ENCODE data around the gene CCNJL.

CCNJL gene, protein sequence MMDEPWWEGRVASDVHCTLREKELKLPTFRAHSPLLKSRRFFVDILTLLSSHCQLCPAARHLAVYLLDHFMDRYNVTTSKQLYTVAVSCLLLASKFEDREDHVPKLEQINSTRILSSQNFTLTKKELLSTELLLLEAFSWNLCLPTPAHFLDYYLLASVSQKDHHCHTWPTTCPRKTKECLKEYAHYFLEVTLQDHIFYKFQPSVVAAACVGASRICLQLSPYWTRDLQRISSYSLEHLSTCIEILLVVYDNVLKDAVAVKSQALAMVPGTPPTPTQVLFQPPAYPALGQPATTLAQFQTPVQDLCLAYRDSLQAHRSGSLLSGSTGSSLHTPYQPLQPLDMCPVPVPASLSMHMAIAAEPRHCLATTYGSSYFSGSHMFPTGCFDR

DNA sequence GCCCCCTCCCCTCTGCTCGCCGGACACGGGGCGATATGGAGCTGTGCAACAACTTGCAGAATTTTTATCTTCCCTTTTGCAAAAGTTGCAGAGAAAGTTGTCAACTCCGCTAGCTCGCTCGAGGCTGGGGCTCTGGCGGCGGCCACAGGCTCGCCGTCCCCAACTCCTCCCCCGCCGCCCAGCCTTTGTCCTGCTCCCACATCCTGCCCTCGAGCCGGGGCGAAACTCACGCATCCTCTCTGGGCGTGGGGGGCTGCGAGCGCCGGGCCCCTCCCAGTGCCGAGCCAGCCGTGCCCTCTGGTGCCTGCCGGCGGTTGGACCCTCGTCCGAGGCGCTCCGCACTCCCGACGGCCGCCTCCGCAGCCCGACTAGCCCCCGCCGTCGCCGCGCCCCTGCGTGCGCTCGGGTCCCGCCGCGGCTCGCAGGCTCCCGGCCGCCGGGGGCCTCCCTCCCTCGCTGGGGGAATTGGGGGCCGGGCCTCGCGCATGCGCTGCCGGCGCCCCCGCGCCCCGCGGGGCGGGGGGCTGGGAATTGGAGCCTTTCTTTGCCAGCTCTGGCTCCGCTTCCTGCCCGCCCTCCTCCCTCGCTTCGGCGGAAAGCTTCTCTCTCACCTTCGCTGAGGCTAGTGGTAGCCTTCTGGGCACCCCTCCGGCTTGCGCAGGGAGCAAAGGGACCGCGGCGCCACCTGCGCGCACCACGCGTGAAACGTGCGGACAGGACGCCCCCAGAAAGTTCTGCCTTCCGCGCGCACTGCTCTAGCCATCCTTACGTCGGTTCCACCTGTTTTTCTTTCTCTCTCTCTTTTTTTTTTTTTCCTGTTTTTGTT is at the start of gene CCNJL:
Gene CCNJL (minus strand): TSS at position 431 of the 826 bp plus-strand sequence. CDS start 641 bp downstream, outside the sequence.
- in situ Hi-C loops (cut with MboI; ENCODE audit: low sequenced_read_pairs), result no loop called here

DNA sequence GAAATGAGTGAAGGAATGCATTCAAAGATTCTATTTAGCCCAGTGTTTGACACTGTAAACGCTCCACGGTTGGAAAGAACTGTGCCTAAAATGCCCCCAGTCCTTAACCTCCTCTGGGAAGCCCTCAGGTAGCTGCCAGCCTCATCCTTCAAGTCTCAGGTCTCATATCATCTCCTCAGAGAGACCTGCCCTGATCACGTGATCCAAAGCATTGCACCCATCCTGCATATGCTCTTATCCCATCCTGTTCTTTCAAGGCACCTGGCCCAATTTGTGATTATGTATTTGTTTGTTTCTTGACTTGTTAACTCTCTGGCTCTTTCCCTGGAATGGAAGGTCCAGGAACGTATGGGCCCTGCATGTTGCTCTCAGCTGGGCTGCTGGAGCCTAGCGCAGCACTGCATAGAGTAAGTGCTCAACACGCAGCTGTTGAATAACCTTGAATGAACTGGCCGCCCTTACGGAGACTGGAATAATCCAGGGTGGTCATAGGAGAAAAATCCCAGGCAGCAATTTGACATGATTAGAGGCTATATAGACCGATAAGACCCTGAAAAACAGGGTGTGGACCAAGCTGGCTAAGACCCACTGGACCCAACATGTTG is 49.4 kb upstream of the CCNJL start:
- in situ Hi-C loops (cut with MboI; ENCODE audit: low sequenced_read_pairs), result no loop called here

DNA sequence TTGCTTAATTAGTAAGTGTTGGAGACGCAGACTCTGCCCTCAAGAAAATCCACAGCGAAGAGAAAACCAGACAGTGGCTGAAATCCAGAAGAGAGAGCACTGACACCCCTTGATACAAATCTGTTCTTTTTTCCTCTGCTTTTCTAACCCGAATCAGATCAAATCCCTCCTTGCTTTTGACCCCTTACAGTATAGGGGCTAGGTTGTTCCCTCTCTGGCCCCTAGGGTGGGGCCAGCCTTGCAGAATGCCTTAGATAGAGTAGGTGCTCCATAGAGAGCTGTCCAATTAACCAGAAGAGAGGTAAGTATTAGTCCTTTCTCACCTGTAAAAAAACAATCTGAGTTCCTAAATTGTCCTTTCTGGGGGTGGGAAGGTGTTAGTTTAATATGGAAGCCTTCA is 47.9 kb upstream of the CCNJL start:
- in situ Hi-C loops (cut with MboI; ENCODE audit: low sequenced_read_pairs), result no loop called here

DNA sequence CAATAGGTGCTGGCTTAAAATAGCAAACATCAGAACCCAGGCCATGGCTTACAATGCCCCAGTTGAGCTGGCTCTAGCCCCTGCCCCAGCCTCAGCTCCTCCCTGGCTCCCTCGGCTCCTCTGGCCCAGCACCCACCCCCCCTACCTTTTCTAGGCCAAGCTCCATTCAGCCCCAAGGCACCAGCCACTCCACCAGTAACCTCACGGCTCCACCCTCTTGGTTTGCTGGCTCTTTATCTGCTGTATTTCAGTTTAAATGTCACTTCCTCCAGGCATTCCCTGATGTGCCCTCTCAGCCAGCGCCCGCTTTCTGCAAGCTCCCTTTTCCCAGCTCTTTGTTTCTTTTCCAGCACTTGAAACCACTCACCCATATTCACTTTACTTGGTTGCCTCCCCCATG is 47.5 kb upstream of the CCNJL start:
- in situ Hi-C loops (cut with MboI; ENCODE audit: low sequenced_read_pairs), result no loop called here

DNA sequence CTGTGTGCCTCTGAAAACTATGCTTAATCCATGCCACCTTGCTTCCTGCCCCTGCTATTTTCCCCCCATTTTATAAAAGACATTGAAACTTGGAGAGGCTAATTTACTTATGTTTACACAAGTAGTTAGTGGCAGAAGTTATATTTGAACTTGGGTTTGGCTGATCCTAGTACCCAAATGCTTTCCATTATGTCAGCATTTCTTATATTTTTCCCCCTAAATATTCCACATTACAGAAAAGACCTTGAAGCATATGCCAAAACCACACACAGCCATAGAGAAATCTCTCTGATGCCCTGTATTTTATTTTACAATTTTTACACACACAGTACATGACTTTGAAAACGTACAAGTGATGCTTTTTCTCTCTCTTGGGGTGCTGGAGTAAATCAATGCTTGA is 46.9 kb upstream of the CCNJL start:
- in situ Hi-C loops (cut with MboI; ENCODE audit: low sequenced_read_pairs), result no loop called here

DNA sequence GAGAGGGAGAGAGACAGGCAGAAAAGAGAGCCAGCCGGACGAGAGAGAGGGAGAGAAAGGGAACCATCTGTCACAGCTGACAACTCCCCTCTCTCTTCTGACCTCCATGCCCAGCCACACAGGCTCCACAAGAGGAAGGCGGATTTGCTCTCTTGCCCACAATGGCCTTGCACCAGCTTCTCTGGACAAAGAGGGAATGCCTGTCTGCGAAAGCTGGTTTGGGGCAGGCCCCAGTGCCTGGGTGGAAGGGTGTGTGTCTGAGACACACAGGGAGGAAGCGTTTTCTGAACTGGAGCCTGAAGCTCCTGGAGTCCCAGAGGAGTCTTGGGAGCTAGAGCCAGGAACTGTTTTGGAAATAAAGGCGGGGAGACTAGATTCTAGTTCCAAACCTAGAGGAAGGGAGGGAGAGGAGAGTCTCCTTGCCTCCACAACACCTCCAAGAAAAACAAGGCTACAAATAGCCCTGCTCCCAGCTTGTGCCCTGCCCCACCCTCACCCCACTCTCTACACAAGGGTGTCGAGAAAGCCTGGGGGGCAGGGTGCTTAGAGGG is 45.6 kb upstream of the CCNJL start:
- in situ Hi-C loops (cut with MboI; ENCODE audit: low sequenced_read_pairs), result no loop called here

DNA sequence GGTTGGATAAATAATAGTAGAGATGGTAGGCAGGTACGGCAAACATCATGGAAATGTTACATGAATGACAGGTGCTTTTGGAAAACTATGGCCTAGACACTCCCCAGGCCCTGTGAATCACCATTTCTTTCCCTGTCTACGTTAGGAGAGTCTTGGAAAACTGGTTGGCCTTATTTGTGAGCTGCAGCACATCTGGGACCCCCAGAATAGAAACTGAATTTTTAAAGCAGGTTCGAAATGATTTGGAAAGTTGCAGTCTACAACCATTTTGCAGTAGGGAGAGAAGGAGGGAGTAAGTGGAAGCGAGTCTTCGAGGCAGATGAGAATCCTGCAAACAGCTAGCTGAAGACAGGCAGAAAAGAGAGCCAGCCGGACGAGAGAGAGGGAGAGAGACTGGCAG is 45.0 kb upstream of the CCNJL start:
- in situ Hi-C loops (cut with MboI; ENCODE audit: low sequenced_read_pairs), result no loop called here

DNA sequence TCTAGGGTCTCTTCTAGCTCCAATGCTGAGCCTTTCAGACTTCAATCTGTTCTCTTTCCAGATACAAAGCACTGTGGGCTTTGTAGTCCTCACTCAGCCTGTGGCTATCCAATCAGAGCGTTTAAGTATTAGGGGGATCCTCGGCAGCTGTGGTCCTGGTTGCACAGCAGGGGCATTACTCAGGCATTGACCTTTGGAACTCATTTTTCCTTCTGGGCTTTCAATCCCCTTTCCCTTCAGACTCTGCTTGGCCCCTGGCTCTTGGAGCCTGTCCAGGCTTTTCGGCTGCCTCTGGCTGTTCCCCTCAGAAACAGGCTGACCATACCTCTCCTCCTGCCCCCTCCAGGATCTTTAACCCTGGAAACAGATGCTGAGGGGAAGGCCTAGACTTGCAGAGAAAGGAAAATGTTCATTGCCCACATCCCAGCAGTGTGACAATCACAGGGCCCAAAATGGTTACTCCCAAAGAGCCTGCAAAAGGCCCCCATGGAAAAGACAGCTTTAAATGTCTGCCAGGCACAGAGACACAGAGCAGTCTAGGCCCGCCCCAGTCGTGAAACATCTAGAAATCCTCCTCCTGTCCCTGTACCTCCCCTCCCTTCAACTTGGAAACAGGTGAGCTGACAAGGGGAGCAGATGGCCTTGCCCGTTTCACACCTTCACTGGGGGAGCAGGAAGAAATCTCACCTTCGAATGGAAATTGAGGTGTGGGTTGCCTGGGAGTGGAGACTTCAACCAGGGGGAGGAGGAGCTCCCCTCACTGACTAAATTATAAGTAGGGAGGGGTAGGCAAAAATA is 44.4 kb upstream of the CCNJL start:
- in situ Hi-C loops (cut with MboI; ENCODE audit: low sequenced_read_pairs), result no loop called here

DNA sequence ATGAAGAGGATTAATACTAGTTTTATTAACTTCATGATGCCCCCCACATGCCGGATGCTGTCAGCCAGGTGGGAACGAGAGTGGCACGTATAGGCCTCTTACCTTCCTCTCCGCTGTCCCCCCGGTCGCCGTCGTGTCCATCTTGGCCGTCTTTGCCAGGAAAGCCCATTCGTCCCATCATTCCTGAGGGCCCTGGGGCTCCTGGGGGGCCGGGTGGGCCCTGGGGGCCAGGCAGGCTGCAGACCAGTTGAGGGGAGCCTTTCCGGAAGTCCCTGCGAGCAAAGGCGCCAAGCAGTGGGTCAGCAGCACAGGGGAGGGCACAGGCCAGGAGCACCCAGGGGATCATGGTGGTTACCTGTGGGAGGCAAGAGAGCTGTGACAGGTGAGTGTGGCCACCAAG is 42.3 kb upstream of the CCNJL start:
- in situ Hi-C loops (cut with MboI; ENCODE audit: low sequenced_read_pairs), result no loop called here

DNA sequence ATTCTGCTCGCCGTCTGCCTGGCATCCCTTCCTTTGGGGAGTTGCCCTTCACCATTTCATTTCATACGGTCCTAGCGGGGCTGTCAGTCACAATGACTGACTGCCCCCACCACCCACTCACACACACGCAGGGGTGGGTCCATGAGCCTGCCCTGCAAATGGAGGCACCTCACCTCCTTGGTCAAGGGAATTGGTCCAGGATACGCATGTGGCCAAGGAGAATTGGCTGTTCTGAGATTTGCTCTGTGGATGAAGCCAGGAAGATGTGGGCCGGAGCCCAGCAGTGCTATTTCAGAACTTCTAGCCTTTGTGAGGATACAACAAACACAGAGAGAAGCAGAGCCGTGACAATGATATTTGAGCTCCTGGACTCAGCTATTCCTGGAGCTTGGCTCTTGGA is 41.0 kb upstream of the CCNJL start:
- in situ Hi-C loops (cut with MboI; ENCODE audit: low sequenced_read_pairs), result no loop called here

DNA sequence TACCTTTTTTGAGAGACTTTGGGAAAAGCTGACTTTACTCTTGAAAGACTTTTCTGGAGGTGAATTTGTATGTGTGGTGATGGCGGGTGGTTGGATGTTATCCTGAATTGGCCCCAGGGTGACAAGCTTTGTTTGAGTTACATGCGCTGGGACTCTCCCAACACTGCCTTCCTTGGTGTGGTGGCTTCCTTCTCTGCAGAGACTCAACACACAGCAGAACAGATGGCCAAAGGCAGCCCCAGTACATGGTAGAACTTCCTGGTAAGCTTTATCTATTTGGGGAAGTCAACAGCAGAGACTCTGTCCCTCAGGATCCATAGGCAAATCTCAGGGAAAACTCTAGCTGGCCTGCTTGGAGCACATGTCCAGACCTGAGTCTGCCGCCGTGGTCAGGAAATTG is 39.9 kb upstream of the CCNJL start:
- in situ Hi-C loops (cut with MboI; ENCODE audit: low sequenced_read_pairs), result no loop called here

DNA sequence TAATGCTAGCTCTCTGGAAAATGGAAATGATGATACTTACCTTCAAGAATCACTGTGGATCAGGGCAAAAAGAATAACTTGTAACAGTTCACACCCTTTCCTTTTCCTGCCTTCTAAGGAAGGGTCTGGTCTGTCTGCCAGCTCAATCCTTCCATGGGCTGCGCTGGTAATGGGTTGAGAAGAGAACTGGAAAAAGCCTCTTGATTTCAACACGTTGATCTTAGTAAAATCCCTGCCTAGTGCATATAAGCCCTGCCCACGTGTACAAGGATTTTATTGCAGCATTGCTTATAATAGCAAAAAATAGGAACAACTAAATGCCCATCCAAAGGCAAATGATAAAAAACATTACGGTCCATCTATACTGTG is 37.6 kb upstream of the CCNJL start:
- in situ Hi-C loops (cut with MboI; ENCODE audit: low sequenced_read_pairs), result loop anchor here (10.0 kb wide), 1 partner anchor 335 kb away; no protein-coding TSS in a partner anchor

DNA sequence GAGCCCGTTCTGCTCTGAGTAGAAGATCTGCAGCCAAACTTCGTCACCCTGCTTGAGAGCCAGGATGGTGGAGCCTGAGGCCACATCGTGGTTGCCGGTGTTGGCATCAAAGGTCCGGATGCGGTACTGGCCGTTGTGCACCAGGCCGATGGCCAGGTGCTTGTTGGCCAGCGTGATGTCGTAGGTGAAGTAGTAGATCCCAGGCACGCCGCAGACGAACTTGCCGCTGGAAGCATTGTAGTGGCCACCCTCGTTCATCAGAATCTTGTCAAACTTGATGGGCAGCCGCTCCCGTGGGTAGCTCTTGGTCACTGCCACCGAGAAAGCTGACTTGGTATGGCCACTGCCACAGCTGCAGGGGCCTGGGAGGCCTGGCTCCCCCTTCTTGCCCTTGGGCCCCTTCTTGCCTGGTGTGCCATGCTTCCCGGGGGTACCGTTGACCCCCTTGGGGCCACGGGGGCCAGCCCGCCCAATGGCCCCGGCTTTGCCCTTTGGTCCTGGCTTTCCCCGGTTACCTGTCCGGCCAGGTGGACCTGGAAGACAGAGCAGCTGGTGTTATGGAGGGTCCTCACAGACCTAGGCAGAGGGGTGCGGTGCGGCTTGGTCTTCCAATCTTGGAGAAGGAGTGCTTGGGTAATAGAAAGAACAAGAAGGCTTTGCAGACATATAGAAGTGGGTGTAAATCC is 37.0 kb upstream of the CCNJL start:
- in situ Hi-C loops (cut with MboI; ENCODE audit: low sequenced_read_pairs), result loop anchor here (10.0 kb wide), 1 partner anchor 335 kb away; no protein-coding TSS in a partner anchor

DNA sequence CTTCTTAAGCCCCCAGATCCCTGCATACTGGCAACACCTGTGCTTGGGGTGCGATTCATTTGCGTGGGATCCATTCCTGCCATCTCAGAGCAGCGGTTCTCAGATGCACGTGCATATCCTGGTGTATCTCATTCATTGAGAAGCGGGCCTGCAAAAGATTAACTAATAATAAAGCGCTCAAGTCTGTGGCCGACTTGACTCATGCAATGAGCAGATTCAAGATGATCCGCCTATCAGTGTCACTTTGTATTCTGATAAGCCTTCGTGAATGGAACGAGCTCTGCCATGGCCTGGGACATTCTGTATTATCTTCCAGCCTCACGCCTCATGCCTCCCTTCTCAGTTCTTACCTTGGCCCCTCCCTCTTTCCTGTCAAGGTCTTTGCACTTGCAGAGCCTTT is 35.7 kb upstream of the CCNJL start:
- in situ Hi-C loops (cut with MboI; ENCODE audit: low sequenced_read_pairs), result loop anchor here (10.0 kb wide), 1 partner anchor 333 kb away; no protein-coding TSS in a partner anchor

DNA sequence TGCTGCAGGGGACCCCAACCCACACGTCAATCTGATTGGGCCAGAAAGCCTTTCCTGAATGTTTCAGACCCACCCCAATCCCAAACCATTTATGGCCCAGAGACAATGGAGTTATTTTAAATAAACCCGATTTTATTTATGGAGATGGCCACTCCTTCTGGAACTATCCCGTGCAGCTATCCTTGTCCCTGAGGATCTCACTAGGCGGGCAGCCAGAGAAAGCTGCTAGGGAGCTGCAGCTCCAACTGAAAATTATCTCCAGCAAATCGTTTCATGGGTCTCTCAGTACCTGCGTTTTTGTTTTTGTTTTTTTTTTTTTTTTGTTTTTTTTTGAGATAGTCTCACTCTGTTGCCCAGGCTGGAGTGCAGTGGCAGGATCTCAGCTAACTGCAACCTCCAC is 35.1 kb upstream of the CCNJL start:
- in situ Hi-C loops (cut with MboI; ENCODE audit: low sequenced_read_pairs), result loop anchor here (10.0 kb wide), 1 partner anchor 333 kb away; no protein-coding TSS in a partner anchor

DNA sequence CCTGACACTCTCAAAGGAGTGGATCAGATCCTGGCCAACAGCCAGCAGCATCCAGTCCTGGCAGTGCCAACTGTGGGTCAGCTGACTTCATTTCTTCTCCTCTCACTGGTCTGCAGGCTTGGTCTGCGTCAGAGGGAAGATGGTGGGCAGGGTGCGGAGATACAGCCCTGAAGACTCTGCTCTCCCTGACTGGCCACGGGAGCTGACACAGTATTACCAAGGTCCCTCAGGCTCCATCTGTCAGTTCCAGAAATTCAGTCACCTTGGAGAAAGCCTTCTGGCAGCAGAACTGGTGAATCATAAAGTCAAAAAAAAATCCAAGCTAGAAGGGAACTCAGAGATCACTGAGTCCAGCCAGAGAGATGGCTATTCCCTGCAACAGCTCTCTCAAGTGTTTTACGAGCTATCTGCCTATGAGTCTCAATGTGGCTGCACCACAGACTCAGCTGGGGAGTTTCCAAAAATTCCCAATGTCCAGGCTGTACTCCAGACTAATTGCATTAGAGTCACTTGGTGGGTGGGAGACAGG is 30.1 kb upstream of the CCNJL start:
- in situ Hi-C loops (cut with MboI; ENCODE audit: low sequenced_read_pairs), result loop anchor here (10.0 kb wide), 1 partner anchor 328 kb away; no protein-coding TSS in a partner anchor

DNA sequence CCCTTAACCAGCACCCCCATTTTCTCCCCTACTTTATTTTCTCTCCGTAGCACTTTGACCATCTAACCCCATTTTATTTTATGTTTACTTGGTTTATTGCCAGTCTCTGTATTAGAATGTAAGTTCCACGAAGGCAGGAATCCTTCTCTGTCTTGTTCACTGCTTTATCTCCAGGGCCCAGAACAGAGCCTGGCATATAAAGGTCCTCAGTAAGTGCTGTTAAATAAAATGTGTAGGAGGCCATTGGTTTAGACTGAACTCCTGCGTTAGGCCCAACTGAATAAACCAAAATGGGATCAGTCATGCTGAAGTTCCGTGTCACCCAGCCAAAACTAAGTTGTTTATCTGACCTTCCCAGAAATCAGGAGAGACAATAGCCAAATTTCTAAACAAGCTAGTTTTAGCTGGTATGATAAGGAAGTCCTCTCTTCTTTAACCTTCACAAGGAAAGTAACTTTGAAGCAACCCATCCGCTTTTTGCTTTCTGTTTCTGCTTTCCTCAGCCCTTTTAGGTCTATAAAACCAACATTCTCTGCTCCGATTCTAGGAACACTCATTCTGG is 29.0 kb upstream of the CCNJL start:
- in situ Hi-C loops (cut with MboI; ENCODE audit: low sequenced_read_pairs), result loop anchor here (10.0 kb wide), 1 partner anchor 327 kb away; no protein-coding TSS in a partner anchor

DNA sequence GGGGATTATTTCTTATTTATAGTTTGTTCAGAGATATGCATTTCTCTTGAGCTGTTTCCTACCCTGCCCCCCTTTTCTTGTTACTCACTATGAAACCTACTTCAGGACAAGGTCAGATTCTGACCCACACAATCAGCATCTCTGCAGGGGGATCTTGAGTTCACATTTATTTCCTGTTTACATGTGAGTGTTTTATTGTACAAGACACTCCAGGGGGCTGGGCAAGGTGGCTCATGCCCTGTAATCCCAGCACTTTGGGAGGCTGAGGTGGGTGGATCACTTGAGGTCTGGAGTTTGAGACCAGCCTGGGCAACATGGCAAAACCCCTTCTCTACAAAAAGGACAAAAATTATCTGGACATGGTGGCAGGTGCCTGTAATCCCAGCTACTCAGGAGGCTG is 28.1 kb upstream of the CCNJL start:
- in situ Hi-C loops (cut with MboI; ENCODE audit: low sequenced_read_pairs), result loop anchor here (10.0 kb wide), 1 partner anchor 326 kb away; no protein-coding TSS in a partner anchor

Measured in HL-60/S4 treated with retinoic acid at 250 ng/mL for 4 days and 3 days (cell line).